Immature natural killer cell (primary cell): ENCODE results near the gene IL1RAPL1. TPM values are rescaled to one million over a fixed set of nuclear protein-coding genes. Genes with fewer than 3 reads are reported as not detected.

ENCODE experiments used
- DNase-seq, 3 donors: peaks; one replicate each; pipeline ENCODE4 v3.0.0; 2022; ENCODE audit warnings: mixed read lengths in 1 of 3
- H3K27ac Mint-ChIP-seq, 6 donors: one replicate each; pipeline ENCODE4 v1.8.0; 2020; ENCODE audit warnings: mixed read lengths in 6 of 6, mild to moderate bottlenecking in 5 of 6, inconsistent platforms in 4 of 6, moderate library complexity in 3 of 6
- H3K27me3 Mint-ChIP-seq, 3 donors: one replicate each; pipeline ENCODE4 v1.8.0; 2020 to 2021; ENCODE audit warnings: low read depth in 3 of 3, mild to moderate bottlenecking in 3 of 3, mixed read lengths in 3 of 3, moderate library complexity in 3 of 3, inconsistent platforms in 1 of 3
- H3K36me3 Mint-ChIP-seq, 3 donors: one replicate each; pipeline ENCODE4 v1.8.0; 2020; ENCODE audit warnings: mixed read lengths in 3 of 3, inconsistent platforms in 2 of 3, mild to moderate bottlenecking in 2 of 3
- H3K4me1 Mint-ChIP-seq, 2 donors: one replicate each; pipeline ENCODE4 v1.8.0; 2020; ENCODE audit warnings: inconsistent platforms in 2 of 2, mild to moderate bottlenecking in 2 of 2, mixed read lengths in 2 of 2, moderate library complexity in 1 of 2
- H3K4me3 Mint-ChIP-seq, 5 donors: one replicate each; pipeline ENCODE4 v1.8.0; 2020; ENCODE audit warnings: mild to moderate bottlenecking in 5 of 5, mixed read lengths in 5 of 5, inconsistent platforms in 3 of 5, moderate library complexity in 3 of 5
- H3K9me3 Mint-ChIP-seq, 6 donors: one replicate each; pipeline ENCODE4 v1.8.0; 2020; ENCODE audit warnings: mild to moderate bottlenecking in 6 of 6, mixed read lengths in 6 of 6, inconsistent platforms in 4 of 6, moderate library complexity in 3 of 6
- polyA plus RNA-seq, 3 donors: library from polyadenylated mRNA; unstranded; fragments of 300-500 nt; fragmentation: Illumina TruSeq; gene quantifications; one replicate each; pipeline ENCODE4 v1.2.3, GENCODE V29; 2021

IL1RAPL1 gene
- polyA plus RNA-seq, 3 donors from 2014 or later = not detected

DNA sequence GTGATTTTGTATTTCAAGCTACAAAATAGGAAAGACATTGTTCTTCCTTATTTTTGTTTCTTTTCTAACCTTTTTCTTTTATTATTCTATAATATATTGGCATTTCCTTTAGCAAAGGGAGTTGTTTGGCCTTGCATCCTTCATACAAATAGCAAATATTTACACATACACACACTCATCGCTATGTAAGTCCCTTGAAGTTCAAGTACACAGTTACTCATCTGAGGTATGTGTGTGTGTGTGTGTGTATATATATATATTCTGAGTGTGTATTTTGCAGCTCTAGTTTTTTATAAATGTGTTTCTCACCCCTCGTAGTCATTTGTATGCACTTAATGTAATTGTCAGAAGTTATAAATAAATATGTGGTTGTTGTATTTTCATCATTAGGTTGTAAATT lies 903.4 kb downstream of the IL1RAPL1 start:
- DNase-seq = no peak
- Mint-ChIP-seq H3K27ac (no peak overlapping the region), H3K36me3 (no peaks in the 10 kb centered on the region), H3K4me1 (no peaks in the 10 kb centered on the region), H3K9me3 (peaks cover 0 to 2% (median 0%) of the 10 kb centered on the region in 6 donors), H3K27me3 (no peaks in the 10 kb centered on the region), H3K4me3 (no peak overlapping the region)

GRCh38 chrX:29491659-29492058 lies 904.4 kb downstream of the IL1RAPL1 start:
- H3K9me3 Mint-ChIP-seq = peaks cover 0 to 5% (median 0%) of the 10 kb centered on the region in 6 donors

DNA sequence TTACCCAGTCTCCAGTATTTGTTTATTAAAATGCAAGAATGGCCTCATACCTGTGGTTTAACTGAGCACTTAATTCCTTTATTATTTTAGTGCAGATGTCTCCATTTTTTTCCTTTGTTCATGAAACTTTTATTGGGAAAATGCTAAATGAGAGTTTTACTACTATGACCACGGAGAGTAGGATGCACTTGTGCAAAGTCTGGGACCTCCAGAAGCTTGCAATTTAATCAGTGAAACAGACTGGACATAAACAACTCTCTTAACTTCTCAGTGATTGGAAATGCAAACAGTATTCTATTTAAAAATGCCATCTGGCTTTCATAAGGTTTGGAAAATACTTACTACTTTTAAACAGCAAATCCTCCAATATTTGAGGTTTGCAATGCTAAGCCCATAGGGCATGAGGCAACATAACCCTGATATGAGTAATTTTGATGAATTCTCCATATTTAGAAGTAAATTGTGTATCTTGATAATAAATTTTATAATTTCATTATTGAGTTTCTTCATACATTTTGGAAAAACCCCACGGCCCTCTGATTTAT lies 909.5 kb downstream of the IL1RAPL1 start:
- no peaks in the 10 kb centered on the region for H3K36me3 Mint-ChIP-seq
- peaks cover 0 to 3% (median 0%) of the 10 kb centered on the region in 3 donors for H3K27me3 Mint-ChIP-seq
- H3K27ac Mint-ChIP-seq = no peak overlapping the region
- no peak for DNase-seq
- H3K9me3 Mint-ChIP-seq = peaks cover 0 to 13% (median 7%) of the 10 kb centered on the region in 6 donors
- no peaks in the 10 kb centered on the region for H3K4me1 Mint-ChIP-seq
- H3K4me3 Mint-ChIP-seq = no peak overlapping the region

More at GRCh38 chrX:29491659-29492058, 904.4 kb downstream of the IL1RAPL1 start:
- H3K36me3 Mint-ChIP-seq = no peaks in the 10 kb centered on the region
- H3K4me1 Mint-ChIP-seq = no peaks in the 10 kb centered on the region
- H3K27me3 Mint-ChIP-seq = no peaks in the 10 kb centered on the region
- H3K4me3 Mint-ChIP-seq = no peak overlapping the region
- no peak for DNase-seq
- H3K27ac Mint-ChIP-seq = no peak overlapping the region

GRCh38 chrX:29506729-29507128 lies 919.5 kb downstream of the IL1RAPL1 start:
- peaks cover 3 to 19% (median 9%) of the 10 kb centered on the region in 6 donors for H3K9me3 Mint-ChIP-seq
- no peaks in the 10 kb centered on the region for H3K36me3 Mint-ChIP-seq
- no peak for DNase-seq
- no peak overlapping the region for H3K4me3 Mint-ChIP-seq
- no peaks in the 10 kb centered on the region for H3K4me1 Mint-ChIP-seq
- peaks cover 0 to 9% (median 6%) of the 10 kb centered on the region in 3 donors for H3K27me3 Mint-ChIP-seq
- no peak overlapping the region for H3K27ac Mint-ChIP-seq

DNA sequence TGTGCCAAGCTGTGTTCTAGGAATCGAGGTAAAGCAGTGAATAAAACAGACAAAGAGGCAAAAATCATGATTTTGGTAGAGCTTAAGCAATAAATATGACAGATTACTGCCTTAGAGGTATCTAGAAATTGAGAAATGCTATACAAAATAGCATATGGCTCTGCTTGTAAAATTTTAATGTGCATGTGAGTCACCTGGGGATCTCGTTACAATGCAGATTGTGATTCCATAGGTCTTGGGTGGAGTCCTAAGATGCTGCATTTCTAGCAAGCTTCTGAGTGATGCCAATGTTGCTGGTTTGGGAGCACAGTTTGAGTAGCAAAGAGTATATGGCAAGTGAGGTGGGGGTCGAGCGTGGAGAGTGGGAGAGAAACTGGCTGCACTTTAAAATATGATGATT lies 930.9 kb downstream of the IL1RAPL1 start:
- Mint-ChIP-seq H3K9me3 (peaks cover 0 to 7% (median 3%) of the 10 kb centered on the region in 6 donors), H3K4me1 (no peaks in the 10 kb centered on the region), H3K4me3 (no peak overlapping the region)

DNA sequence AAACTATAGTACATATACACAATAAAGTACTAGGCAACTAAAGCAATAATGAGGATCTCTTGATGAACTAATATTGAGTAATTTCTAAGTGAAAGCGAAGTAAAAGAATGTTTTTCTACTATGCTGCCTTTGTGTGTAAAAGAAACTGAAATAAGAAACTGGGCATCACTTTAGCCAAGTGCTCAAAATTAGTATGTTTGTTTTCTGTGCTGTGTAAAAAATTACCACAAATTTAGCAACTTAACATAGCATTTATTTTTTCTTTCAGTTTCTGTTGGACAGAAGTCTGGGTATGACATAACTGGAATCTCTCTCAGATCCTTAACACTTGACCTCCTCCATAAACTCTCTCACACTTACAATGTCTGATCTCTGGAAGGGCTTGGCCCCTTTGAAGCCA lies 941.0 kb downstream of the IL1RAPL1 start:
- Mint-ChIP-seq H3K9me3 (peaks cover 0 to 10% (median 2%) of the 10 kb centered on the region in 6 donors), H3K4me1 (no peaks in the 10 kb centered on the region), H3K4me3 (no peak overlapping the region), H3K27ac (no peak overlapping the region), H3K36me3 (no peaks in the 10 kb centered on the region), H3K27me3 (no peaks in the 10 kb centered on the region)
- DNase-seq = no peak

More for the DNA sequence above, 930.9 kb downstream of the IL1RAPL1 start:
- H3K27me3 Mint-ChIP-seq = peaks cover 0 to 3% (median 2%) of the 10 kb centered on the region in 3 donors
- no peak overlapping the region for H3K27ac Mint-ChIP-seq
- no peaks in the 10 kb centered on the region for H3K36me3 Mint-ChIP-seq
- DNase-seq = no peak

DNA sequence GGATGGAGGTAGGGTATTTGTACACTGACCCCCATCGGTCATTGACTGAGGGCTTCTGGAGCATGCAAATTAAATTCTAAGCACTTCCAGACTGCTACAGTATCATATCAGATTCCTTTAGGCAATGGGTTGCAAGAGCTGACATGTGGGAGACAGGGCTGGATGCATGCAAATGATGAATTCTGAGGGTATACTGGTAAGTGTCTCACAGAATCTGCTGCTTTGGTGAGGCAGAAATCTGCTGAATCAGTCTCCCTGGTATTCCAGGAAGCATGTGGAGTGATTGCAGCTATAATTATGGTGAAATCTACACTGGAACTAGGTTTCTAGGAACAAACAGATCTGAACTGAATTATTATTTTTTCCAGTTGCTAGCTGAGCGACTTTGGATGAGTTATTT lies 943.3 kb downstream of the IL1RAPL1 start:
- Mint-ChIP-seq H3K4me1 (no peaks in the 10 kb centered on the region), H3K27ac (no peak overlapping the region), H3K9me3 (peaks cover 0 to 9% (median 4%) of the 10 kb centered on the region in 6 donors), H3K27me3 (no peaks in the 10 kb centered on the region), H3K36me3 (no peaks in the 10 kb centered on the region), H3K4me3 (no peak overlapping the region)
- no peak for DNase-seq

DNA sequence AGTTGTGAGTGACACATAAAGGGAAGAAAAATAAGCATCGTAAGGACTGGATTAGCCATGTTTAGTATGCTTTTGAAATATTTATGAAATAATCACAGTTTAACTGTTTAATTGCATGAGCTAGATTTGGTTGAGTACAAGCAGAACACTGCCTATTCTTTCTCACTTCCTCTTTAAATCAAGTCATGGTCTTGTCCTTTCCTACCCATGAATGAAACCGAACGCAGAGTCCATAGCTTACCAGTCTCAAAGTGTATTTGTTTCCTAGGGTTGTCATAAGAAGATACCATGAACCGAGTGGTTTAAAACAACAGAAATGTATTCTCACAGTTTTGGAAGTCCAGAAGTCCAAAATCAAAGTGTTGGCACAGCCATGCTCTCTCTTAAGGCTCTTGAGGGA lies 944.1 kb downstream of the IL1RAPL1 start:
- H3K4me3 Mint-ChIP-seq = no peak overlapping the region
- peaks cover 0 to 3% (median 0%) of the 10 kb centered on the region in 3 donors for H3K27me3 Mint-ChIP-seq
- DNase-seq = no peak
- no peak overlapping the region for H3K27ac Mint-ChIP-seq
- H3K9me3 Mint-ChIP-seq = peaks cover 0 to 10% (median 4%) of the 10 kb centered on the region in 6 donors
- no peaks in the 10 kb centered on the region for H3K4me1 Mint-ChIP-seq
- H3K36me3 Mint-ChIP-seq = no peaks in the 10 kb centered on the region

DNA sequence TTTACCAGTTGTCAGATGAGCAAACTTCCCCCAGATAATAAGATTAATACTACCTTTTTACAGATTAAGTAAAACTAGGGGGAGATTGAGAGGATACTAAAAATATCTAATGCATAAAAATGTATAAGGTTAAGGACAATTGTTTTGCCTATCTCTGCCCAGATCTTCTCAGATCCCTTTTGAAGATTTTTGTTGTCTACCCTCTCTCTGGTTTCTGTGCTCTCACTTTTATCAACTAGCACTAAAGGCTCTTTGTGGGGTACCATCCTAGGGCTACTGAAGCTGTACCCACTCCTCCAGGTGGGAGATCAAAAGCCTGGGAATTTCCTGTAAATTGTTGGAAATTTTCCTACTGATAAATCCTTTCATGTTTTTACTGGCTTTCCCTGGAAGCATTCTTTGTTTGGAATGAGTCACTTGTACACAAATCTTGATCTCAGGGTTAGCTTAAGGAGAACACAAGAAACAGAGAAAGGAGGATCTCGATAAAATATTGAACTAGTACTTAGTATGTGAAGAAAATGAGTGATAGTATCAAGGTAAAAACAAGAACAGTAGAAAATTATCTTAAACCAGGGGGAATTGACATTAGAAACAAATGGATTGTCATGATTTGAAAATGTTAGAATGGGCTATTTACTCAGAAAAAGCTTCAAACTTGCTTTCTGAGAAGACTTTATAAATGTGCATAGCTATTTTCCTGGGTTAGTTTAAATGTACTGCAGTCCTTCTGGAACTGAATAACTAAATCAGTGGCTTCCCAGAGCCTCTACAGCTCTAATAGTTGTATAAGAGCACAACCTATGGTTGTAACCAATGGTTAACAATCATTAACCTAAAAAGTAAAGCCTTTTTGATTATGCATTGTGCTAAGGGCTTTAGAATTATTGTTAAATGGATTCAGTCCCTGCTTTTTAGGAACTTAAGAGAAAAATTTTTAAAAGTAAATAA lies 948.2 kb downstream of the IL1RAPL1 start:
- Mint-ChIP-seq H3K4me3 (no peak overlapping the region), H3K36me3 (no peaks in the 10 kb centered on the region), H3K4me1 (no peaks in the 10 kb centered on the region), H3K9me3 (peaks cover 0 to 16% (median 4%) of the 10 kb centered on the region in 6 donors), H3K27ac (no peak overlapping the region), H3K27me3 (peaks cover 0 to 3% (median 2%) of the 10 kb centered on the region in 3 donors)
- no peak for DNase-seq

GRCh38 chrX:29541038-29541437 lies 953.8 kb downstream of the IL1RAPL1 start:
- Mint-ChIP-seq H3K27ac (no peak overlapping the region), H3K4me3 (no peak overlapping the region), H3K9me3 (peaks cover 0 to 8% (median 4%) of the 10 kb centered on the region in 6 donors), H3K36me3 (no peaks in the 10 kb centered on the region), H3K27me3 (peaks cover 0 to 3% (median 2%) of the 10 kb centered on the region in 3 donors), H3K4me1 (no peaks in the 10 kb centered on the region)
- DNase-seq = no peak

DNA sequence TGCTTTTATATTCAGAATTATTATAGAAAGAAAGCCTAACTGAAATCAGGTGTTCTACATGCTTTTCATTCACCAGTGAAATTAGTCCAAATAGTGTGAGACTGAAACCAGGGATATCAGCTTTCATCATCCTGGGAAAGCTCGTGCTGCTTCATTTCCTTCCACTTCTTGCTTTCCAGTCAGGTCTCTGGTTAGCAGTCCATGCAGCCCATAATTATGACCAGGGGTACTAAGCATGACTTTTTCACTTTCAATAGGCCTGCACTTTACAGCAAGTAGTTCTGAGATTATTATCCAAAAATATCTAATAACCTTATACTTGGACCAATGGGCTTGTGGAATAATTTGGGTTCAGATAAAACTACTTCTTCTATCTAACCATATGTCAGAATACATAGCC lies 954.9 kb downstream of the IL1RAPL1 start:
- H3K4me1 Mint-ChIP-seq = no peaks in the 10 kb centered on the region
- DNase-seq = no peak
- peaks cover 0 to 8% (median 4%) of the 10 kb centered on the region in 6 donors for H3K9me3 Mint-ChIP-seq
- H3K27me3 Mint-ChIP-seq = peaks cover 0 to 2% (median 0%) of the 10 kb centered on the region in 3 donors
- no peak overlapping the region for H3K27ac Mint-ChIP-seq
- no peaks in the 10 kb centered on the region for H3K36me3 Mint-ChIP-seq
- H3K4me3 Mint-ChIP-seq = no peak overlapping the region

- no peaks in the 10 kb centered on the region for H3K4me1 Mint-ChIP-seq
- no peak for DNase-seq
- H3K27me3 Mint-ChIP-seq = no peaks in the 10 kb centered on the region
- peaks cover 0 to 9% (median 3%) of the 10 kb centered on the region in 6 donors for H3K9me3 Mint-ChIP-seq
- no peak overlapping the region for H3K4me3 Mint-ChIP-seq
- no peaks in the 10 kb centered on the region for H3K36me3 Mint-ChIP-seq
- H3K27ac Mint-ChIP-seq = no peak overlapping the region
Measured at GRCh38 chrX:29545878-29546277, 958.6 kb downstream of the IL1RAPL1 start.

DNA sequence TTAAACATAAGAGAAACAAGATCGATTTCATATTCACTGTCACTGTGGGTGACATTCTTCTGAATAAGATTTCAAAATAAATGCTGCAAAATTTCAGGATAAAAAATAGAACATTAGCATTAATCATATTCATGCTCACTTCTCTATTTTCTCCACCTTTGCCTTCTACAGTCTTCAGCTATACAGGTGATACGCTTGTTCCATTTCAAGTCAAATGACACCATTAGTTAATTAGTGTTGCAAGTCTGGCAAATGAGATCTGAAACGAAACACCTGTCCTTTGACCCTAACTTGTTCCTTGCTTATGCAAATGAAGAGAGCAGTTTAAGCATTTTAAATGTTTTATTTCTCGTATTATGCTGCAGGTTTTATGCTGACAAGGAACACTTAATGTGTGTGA lies 960.6 kb downstream of the IL1RAPL1 start:
- no peak overlapping the region for H3K4me3 Mint-ChIP-seq
- no peaks in the 10 kb centered on the region for H3K4me1 Mint-ChIP-seq
- H3K27ac Mint-ChIP-seq = no peak overlapping the region
- no peak for DNase-seq
- H3K9me3 Mint-ChIP-seq = peaks cover under 1 to 9% (median 4%) of the 10 kb centered on the region in 6 donors
- no peaks in the 10 kb centered on the region for H3K36me3 Mint-ChIP-seq
- peaks cover 0 to 3% (median 0%) of the 10 kb centered on the region in 3 donors for H3K27me3 Mint-ChIP-seq

DNA sequence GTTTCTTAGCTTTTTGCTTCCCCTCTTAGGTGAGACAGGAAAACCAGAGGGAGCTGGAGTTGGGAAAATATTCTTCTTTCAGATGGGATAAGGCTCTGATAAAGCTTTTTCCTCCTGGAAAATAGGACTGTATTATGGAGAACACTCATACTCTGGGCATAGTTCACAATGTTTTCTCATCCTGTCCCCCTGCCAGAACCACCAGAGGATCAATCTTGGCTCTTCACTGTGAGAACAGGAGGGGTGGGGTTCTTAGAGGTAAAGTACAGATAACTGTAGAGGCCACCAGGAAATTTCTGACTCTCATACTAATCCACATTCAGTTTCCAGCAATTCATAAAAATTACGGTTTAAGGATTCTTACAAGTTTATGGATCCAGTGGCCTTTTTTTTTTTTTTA lies 966.3 kb downstream of the IL1RAPL1 start:
- Mint-ChIP-seq H3K27ac (no peak overlapping the region), H3K4me1 (no peaks in the 10 kb centered on the region), H3K36me3 (no peaks in the 10 kb centered on the region), H3K4me3 (no peak overlapping the region), H3K9me3 (peaks cover 0 to 8% (median 4%) of the 10 kb centered on the region in 6 donors), H3K27me3 (peaks cover 0 to 3% (median 3%) of the 10 kb centered on the region in 3 donors)
- DNase-seq = no peak
